GM18951 (cell line): ENCODE results near the gene SECISBP2.
"Not testable (repeated sequence)": the region's sequence is repeated elsewhere in the genome, so short reads cannot be mapped to it uniquely, and the experiment has no call there.

Experiments
- POLR2A ChIP-seq: IDR thresholded peaks from 4 replicates; pipeline ENCODE4 v1.6.1; 2011; ENCODE audit warnings: mild to moderate bottlenecking; ENCODE audit not compliant: insufficient read length, insufficient read depth; ENCODE audit errors: extremely low read depth
- in situ Hi-C: fragments of 300-500 bp; cut with MboI; formaldehyde crosslinking; loops from one replicate; pipeline ENCODE4 v1.12.0; 2022; ENCODE audit warnings: low sequenced_read_pairs, mixed read lengths, inconsistent platforms; ENCODE audit not compliant: unreplicated experiment

The SECISBP2 gene

DNA sequence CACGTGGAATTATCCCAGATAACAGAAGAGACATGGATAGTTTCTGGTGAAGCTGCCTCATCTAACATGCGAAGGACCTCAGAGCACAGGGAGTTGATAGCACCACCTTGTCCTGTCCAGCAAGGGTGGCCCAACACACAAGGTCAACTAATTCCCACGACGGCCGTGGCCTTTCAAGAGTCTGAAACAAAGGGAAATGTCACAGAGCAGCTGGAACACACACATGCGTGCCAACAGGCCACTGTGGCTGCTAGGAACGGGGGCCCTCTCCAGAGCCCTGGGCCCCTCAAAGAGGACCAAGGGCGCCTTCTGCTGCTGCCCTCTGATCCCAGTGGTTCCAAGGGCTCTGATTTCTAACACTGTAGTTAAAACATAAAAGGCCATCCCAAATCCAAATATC lies 50.7 kb downstream of the SECISBP2 start:
- no peak for TF ChIP-seq POLR2A
- in situ Hi-C loops = no loop called here

DNA sequence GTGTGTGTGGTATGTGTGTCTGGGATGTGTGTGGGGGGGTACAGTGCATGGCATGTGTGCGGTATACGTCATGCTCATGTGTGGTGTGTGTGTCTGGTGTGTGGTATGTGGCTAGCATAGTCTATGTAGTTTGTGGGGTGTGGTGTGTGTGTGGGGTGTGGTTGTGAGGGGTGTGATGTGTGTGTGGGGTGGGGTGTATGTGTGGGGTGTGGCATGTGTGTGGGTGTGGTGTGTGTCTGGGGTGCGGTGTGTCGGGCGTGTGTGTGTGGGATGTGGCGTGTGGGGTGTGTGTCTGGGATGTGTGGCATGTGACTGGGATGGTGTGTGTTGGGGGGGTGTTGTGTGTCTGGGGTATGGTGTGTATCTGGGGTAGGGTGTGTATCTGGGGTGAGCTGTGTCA lies 52.3 kb downstream of the SECISBP2 start:
- TF ChIP-seq POLR2A = no peak

GRCh38 chr9:89371791-89372190 lies 53.5 kb downstream of the SECISBP2 start:
- in situ Hi-C loops = not testable (repeated sequence)

More for the DNA sequence above, 52.3 kb downstream of the SECISBP2 start:
- in situ Hi-C loops = no loop called here

DNA sequence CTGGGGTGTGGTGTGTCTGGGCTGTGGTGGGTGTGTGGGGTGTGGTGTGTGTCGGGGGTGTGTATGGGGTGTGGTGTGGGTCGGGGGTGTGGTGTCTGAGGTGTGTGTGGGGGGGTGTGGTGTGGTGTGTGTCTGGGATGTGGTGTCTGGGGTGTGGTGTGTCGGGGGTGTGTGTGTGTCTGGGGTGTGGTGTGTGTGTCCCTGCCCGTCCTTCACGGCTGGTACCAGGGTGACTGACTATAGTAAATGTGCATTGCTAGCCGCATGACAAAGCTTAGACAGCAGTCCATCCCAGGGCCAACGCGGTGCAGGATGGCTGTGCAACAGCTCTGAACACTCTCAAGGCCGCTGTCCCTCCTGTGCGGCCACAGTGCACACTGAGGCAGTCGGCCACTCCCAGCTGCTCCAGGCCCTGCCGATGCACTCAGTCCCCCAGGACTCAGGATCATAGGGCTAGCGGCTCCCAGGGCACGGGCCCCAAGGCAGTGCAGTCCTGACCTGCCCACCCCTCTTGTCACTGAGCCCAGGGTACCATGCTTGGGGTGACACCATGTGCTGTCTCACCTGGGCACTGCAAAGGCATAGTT lies 54.0 kb downstream of the SECISBP2 start:
- in situ Hi-C loops = no loop called here
- peak; percentile 12 for TF ChIP-seq POLR2A

DNA sequence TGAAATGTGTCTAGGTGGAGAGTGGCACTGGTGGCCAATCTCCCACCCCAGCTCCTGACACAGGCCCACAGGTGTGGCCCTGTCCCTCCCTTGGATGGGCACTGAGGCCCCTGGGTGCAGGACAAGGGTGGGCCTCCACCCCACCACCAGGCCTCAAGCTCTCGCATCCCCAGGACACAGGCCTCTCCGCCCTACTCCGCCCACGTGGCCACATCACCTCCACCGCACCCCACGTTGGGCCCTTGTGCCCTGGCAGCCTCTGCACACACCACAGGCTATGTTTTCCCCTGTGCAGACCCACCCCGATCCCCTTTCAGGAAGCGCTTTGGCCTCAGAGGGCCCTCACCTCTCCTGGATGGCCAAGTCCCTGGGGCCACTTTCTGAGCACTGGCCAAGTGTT lies 54.7 kb downstream of the SECISBP2 start:
- in situ Hi-C loops = no loop called here

GRCh38 chr9:89374176-89374575 lies 55.9 kb downstream of the SECISBP2 start:
- in situ Hi-C loops = no loop called here
- TF ChIP-seq POLR2A = no peak

More for the DNA sequence above, 54.7 kb downstream of the SECISBP2 start:
- no peak for TF ChIP-seq POLR2A

DNA sequence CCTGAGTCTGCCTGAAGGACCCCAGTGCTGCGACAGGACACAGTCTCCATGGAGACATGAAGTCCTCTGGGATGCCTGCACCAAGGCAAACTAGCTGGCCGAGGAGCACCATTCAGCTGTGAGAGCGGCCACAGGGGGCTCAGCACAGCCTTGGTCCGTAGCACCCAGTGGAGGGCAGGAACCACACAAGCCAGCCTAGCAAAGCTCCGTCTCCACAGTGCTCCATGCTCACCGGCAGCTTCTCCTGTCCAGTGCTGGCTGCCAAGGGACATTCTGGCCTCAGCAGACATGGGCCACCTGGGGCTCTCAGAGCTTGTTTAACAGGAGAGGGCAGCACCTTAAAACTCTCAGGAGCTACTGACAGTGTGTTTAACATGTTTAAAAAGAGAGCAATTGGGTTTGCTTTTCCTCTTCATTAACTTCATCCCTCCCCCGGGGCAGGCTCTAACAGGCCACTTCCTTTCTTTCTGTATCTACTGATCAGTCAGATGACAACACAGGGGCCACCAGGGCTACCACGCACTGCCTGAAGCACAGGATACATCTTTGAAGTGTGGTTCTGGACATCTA lies 57.0 kb downstream of the SECISBP2 start:
- in situ Hi-C loops = no loop called here
- TF ChIP-seq POLR2A = peak; percentile 41

DNA sequence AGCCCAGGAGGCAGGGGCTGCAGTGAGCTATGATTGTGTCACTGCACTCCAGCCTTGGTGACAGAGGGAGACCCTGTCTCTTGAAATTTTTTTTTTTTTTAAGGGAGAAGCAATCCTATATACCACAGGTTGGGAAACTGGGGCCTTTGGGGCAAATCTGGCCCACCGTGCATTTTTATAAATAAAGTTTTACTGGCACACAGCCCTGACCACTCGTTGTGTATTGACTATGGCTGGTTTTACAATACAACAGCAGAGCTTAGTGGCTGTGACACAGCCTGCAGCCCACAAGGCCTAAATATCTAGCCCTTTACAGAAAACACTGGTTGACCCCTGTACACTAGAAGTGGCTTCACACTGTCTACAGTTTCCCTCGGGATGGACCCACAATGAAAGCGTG lies 58.0 kb downstream of the SECISBP2 start:
- in situ Hi-C loops = no loop called here
- TF ChIP-seq POLR2A = no peak

GRCh38 chr9:89376741-89377351 lies 58.5 kb downstream of the SECISBP2 start:
- no peak for TF ChIP-seq POLR2A

DNA sequence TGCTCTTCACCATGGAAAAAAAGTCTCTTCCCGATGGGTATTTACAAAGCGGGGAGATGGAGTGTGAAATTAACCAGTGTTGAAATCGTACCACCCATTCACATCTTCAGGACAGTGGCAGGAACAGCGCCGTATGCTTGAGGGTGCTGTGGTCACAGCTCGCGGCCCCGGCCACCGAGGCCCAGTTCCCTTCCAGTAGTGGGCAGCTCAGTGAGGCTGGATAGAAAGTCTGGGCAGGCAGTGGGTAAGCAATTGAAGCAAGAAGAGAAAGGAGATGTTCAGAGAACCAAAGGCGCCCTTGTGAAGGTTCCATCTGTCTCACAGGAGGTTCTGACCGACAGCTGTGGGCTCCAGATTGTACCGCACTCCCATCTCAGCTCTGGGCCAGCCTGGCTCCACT lies 59.1 kb downstream of the SECISBP2 start:
- in situ Hi-C loops = no loop called here
- TF ChIP-seq POLR2A = no peak

More at GRCh38 chr9:89376741-89377351, 58.5 kb downstream of the SECISBP2 start:
- in situ Hi-C loops = no loop called here

DNA sequence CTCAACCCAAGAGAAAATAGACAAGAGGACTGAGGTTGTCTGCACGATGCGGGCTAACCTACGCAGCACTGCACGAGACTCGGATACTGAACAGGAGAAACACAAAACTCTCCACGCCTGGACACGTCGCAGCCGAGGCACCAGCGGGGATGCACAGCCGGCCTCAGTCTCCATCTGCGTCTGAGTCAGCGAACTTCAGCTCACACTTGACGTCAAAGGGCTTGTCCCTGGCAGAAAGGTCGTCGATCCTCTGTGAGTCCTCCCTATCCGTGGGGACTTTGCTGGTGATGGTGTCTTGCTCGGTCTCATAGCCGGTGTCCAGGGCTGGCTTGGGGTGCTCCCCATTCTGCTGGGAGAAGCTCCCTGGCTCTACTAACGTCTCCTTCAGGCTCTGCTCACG lies 60.2 kb downstream of the SECISBP2 start:
- TF ChIP-seq POLR2A = no peak
- in situ Hi-C loops = no loop called here

GRCh38 chr9:89379031-89379430 lies 60.7 kb downstream of the SECISBP2 start:
- no peak for TF ChIP-seq POLR2A

GRCh38 chr9:89379508-89380115 lies 61.3 kb downstream of the SECISBP2 start:
- in situ Hi-C loops = no loop called here
- TF ChIP-seq POLR2A = no peak

More at GRCh38 chr9:89379031-89379430, 60.7 kb downstream of the SECISBP2 start:
- in situ Hi-C loops = no loop called here
